Stimulated activated CD8-positive, alpha-beta memory T cell treated with anti-CD3 and anti-CD28 coated beads, Interleukin-7, amount 100 ng/mL, for 24 hours (primary cell): Measurements from ENCODE around the gene ASB18.

Experiments
- DNase-seq: peaks from one replicate; pipeline ENCODE4 v3.0.0-alpha.2; 2020; ENCODE audit warnings: low read depth

ASB18 gene

DNA sequence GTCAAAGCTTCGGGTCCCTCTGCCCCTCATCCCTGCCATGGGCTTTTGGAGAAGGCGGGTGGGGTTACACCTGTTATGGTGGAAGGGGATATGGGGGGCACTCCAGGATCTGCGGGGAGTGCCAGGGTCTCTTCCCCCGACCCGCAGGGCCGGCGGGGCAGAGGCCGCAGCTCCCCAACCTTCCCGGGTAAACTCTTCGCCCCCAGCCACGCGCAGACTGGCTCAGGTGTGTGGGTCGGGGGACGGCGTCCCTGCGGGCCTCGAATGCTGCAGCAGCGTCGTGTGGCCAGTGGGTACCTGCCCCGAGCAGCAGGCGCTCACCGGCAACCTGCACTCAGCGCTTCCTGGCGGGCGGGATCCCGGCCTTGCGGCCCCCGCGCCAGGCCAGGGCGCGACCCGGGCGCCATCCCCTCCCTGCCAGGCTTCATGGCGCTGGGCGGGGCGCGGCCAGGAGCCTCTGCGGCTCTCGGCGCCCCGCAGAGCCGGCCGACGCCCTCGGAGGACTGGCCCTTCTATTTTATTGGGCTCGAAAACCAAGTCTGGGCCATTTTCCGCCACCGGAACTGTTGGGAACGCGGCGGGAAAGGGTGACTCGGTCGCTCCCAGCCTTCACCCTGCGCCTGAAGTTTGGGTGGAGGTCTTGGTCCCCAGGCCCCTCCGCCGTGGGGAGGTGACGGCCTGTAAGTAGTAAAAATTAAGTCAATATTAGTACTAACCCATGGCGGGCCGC, 100.6 kb downstream of the ASB18 start:
- DNase-seq: no peak

DNA sequence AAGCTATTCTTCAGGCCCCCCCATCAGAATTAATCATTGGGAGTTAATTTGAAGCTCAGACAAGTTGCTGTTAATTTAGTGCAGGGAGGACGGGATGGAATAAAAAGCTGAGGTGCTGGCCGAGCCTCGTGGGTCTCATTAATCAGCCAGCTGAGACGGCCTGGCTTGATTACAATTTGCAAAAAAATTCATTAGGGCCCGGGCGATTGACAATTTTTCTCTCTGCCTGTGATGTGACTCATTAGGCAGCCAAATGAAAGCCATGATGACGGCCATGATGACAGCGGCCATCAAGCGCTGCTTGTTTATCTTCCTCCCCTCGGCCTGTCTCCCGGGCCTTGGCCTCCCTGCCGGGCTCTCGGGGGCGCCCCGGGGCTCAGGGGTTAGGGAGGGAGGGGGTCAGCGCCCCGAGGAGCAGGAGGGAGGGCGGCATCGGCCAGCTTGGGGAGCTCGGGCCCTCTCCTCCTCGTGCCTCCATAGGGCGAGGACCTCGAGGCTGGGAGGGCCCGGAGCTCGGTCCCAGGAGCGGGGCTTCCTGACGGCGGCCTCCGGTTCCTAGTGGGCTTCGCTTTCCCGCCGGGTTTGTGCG, 101.2 kb downstream of the ASB18 start:
- DNase-seq: no peak

DNA sequence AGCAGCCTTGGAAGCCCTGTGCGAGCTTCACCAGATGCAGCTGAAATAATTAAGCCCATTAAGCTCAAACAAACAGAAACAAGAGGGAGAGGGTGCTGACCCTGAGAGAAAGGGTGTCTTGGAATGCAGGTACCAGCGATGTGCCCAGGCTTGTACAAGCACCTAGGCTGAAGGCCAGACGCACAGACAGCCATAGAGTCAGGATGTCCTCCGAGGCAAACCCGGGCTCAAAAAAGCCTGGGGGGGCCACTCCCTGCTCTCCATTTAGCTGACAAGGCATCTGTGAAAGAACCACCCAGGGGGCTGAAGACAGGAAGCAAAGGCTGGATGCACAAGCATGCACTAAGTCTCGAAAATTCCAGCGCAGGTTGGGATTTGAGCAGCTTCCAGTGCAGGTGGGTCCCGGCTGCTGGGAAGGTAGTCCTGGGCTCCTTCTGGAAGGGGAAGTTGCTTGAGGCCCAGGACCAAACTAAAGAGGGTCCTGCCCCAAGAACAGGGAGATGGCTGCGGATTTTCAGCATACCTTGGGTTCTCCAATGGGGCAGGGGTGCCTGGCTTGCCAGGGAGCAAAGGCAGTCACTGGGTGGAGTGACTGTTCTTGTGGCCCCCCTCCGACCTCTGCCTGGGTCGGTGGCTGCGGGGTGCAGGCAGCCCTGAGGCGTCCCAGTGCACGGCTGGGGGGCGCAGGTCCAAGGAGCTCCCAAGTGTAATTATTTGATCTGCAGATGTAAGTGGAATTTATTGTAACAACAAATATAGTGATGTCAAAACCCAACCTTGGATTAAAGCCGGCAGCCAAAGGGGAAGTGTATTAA, 102.0 kb downstream of the ASB18 start:
- DNase-seq: no peak

DNA sequence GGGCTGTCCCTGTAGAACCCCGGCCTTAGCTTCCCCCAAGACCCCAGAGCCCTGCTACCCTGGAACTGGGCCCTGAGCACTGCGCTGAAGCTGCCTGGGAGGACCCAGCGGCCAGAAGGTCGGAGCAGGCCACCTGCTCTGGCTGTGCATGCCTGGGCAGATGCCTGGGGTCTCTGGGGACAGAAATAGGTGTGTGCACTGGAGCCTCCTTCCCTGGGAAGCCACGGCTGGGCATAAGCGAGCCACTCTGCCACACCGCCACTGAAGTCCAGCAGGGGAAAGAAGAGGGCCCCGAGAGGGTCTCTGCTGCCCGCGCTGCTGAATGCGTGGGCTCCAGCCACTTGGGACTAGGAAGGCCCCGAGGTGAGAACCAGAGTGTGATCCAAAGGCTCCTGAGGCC, 102.7 kb downstream of the ASB18 start:
- no peak for DNase-seq

DNA sequence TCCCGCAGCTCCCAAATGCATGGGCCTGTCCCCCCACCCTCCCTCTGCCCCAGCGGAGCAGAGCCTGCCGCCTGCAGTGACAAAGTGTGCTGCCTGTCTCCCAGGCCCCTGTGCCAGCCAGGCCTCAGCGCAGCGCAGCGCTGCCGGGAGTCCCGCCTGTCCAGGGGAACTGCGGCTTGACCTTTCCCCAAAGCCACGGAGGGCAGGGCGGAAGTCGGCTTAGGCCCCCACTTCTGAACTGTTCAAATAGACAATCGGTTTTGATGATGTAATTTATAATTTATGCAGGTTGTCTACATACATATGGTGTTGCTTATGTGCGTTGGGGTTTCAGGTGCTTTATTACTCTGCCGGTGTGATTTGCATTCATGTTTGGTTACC, 103.1 kb downstream of the ASB18 start:
- DNase-seq: no peak

DNA sequence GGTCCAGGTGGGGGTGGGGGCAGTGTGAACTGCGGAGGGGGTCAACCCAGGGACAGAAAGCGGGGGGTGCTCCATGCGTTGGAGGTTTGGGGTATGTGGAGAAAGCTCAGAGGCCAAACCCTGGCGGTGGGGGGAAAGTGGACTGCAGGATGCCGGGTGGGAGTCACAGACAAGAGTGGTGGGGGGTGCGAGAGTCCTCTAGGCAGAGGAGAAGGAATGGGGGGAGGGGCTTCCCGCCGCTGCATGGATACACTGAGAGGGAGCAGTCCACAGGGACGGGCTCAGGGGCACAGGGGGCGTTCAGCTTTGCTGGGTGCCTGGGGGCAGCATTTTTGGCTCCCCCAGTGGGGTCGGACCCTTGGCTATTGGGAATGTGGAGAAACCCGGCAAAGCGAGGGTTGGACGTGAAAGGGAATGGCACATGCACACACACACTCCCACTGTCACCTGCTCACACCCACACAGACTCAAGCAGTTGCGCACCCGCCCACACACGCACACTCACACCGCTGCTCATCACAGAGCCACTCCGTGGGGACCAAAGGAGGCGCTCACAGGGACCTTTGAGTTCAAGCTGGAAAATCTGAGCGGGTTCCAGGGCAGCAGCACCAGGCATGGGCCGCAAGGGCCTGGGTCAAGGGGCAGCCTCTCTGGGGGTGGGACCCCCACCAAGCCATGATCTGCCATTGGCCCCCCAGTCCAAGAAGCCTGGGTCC, 103.7 kb downstream of the ASB18 start:
- DNase-seq: no peak

DNA sequence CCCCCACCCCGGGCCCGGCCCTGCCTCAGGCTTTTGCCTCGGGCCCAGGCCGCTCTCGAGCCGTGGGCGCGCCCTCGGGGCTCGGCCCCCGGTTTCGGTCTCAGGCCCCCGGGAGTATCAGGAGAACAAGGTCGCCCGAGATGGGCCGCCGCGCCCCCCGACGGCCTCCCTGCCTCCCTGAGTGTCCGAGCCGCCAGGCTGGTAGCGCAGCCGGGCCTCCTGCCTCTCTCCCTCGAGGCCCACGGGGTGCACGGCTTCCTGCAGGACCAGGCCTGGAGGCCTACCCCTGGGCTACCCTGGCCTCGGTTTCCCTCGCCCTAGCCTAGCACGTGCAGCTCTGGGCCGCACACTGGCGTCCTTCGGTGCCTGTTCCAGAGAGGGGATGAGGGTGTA, 104.4 kb downstream of the ASB18 start:
- no peak for DNase-seq

DNA sequence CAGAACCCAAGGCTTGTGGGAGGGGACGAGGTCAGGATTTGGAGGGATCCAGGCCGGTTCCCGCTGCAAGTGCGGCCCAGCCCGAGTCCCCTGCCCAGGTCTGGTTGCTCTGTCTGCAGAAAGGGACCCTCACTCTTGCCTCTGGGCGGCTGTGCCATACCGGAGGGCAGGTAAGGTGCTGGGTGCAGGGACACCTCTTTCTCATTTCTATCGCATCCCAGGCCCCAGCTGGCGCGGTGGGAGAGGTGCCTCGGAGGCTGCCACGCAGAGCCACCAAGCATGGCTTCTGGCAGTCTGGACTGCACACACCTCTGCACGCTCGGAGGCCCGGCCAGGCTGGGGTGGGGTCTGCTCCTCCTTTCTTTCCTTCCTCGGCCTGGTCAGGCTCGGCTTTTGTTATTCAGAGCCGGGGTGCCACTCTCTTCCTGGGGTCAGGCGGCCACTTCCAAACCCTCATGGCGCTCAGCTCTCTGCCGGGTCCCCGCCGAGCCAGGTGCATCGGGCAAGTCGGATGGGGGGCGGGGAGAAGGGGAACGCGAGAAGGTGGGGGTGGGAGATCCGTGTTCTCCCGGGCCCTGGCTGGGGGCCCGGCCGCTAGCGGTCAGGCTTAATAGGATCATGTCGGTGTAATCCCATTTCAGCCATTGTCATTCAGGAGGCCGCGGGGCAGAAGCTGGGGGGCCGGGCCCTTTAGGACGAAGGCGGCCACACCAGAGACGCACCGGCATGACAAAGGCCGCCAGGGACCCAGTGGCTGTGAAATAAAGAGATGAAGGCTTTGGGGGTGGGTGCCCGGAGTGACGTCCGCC, 105.0 kb downstream of the ASB18 start:
- DNase-seq: no peak

DNA sequence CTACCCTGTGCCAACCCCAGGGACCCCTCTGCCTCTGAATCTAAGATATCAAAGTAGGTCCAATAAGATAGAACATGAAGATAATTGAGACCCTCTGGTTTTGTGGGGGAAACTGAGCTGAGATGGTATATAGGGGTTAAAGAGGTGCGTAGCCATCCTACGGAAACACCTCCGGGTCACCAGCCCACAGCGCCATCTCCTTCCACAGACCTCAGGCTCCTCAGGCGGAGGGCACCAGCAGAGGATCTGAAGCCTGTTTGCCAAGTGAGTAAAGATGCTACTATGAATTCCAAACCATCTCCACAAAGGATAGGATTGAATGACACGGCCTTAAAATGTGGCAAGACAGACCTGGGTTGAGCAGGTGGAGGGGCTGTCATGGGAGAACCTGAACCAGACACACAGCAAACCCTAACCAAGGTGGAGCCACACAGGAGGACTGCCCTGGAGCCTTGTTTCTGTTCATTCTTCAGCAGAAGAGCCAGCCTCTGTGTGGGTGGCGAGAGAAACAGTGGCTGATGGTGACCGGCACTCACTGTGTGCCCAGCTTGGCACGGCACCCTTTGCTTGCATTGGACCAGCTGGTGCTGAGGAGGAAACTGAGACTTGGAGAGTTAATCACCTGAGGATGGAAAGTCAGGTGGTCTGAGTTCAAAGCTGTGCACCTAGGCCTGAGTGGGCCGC, 106.2 kb downstream of the ASB18 start:
- DNase-seq: no peak

DNA sequence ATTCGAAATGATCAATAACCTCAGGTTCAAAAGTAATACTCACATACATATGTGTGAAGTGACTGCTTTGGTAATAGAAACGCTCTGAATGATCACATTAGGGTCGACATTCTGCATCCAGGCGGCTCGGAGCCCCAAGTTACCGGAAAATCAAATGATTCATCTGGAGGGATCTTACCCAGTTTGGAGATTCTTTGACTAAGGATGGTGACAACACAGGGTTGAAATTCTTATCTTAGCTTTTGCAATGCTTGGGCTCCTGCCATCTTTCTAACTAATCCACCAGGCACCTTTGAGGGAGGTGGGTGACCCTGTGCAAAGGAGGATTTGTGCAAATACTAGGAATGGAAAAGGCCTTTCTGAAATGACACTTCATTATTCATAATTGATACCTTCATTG, 106.8 kb downstream of the ASB18 start:
- DNase-seq: no peak

DNA sequence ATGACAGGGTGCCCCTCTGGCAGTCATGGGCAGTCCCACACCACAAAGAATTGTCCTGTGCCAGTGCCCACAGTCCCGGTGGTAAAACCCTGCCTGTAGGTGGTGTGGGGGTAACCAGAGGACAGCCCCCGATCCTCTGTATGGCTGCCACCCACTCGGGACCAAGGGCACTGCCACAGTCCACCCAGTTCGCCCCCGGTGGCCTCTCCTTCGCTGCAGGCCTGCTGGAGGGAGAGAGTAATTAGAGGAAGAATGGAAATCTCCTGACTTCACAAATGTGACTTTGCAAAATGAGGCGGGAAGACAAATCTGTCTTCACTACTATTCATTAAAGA, 107.4 kb downstream of the ASB18 start:
- no peak for DNase-seq

DNA sequence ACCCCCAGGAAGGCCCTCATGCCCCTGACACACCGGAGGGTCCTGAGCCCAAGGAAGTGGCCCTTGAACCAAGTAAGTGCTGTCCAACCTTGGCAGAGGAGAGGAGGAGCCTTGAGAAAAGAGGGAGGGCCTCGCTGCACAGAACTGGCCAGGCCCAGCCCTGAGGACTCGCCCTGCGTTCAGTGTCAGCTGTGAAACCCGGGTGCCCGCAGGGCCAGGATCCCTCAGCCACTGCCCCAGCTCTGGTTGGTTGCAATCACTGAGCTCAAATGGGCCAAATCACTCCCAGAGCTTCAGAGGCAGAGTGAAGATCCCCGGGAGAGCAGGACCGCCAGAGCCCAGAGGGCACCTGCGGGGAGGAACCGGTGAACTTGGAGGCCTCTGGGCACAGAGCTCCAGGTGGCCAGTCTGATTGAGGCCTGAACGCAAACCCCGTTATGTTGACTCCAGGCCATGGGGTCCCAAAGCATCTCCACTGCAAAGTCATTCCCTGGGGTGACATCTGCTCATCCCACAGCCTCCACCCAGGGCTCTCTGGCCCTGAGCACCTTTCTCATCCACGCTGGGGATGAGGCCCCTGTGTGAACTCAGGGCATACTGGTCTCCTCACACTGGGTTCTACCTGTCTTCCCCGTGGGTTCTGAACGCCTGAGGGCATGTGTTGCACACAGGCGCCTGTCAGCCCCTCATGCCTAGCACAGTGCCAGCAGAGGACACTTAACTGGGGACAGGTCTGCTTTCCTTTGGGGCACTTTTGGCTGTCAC, 107.9 kb downstream of the ASB18 start:
- no peak for DNase-seq

DNA sequence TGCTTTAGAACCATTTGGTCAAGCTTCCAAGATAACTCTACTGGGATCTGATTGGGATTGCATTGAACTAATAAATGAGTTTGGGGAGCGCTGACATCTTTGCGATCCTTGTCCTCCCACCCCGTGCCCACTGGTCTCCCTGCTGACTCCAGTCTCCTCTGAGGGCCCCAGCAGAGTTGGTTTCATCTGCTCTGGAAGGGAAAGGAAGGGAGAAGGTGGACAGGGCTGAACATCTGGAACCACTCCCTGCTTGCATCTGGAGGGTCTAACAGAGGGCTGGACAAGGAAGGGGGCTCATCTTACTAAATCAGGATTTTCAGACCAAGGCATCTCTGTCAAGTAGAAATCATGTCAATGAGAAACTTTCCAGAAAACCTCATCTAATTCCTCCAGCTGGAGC, 108.8 kb downstream of the ASB18 start:
- DNase-seq: no peak

DNA sequence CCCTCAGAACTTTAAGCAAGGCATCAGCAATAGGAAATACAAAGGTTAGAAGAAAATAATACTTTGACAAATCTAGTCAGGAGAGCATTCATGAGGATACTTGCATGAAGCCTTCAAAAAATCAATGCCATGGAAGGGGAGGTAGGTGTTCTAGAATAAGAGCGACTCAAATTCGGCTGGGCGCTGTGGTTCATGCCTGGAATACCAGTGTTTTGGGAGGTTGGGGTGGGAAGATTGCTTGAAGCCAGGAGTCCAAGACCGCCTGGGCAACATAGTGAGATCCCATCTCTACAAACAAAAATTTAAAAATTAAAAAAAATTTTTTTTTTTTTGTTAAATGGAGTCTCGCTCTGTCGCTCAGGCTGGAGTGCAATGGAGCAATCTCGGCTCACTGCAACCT, 117.8 kb downstream of the ASB18 start:
- DNase-seq: no peak

DNA sequence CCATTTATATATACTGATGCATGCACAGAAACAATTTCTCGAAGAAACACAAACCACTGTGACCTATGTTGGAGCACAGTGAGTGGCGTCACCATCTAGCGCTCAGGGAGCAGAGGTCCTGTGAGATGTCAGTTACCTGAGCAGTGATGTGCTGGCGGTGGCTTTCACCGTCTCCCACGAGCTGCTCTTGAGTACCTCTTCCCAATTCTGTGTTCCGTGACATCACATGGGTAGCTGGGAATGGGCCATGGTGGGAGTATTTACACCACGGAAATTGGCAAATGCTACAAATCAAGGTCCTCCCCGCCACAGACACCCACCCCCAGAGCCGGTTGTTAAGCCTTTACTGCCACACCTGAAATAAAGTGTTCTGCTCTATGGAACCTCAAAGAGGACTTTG, 120.4 kb downstream of the ASB18 start:
- no peak for DNase-seq
